H9 (cell line): ENCODE data around the gene NCOA4. TPM values are rescaled to one million over a fixed set of nuclear protein-coding genes. Genes with fewer than 3 reads are reported as not detected.
"Not testable (repeated sequence)": the region's sequence is repeated elsewhere in the genome, so short reads cannot be mapped to it uniquely, and the experiment has no call there.

Source experiments
- DNase-seq: peaks from one replicate; pipeline ENCODE4 v3.0.0-alpha.2; 2017
- H2AFZ ChIP-seq: one replicate; pipeline ENCODE4 v1.6.1; 2013; ENCODE audit warnings: mild to moderate bottlenecking, low read length, control low read depth, moderate library complexity
- H2AK5ac ChIP-seq: 2 replicates; pipeline ENCODE4 v1.6.1; 2013; ENCODE audit warnings: low read length, control low read depth, mixed read lengths; ENCODE audit not compliant: insufficient read length
- H2BK120ac ChIP-seq: one replicate; pipeline ENCODE4 v1.6.1; 2013; ENCODE audit warnings: low read depth, mild to moderate bottlenecking, low read length, control low read depth, inconsistent platforms; ENCODE audit not compliant: poor library complexity, severe bottlenecking
- H2BK12ac ChIP-seq: 2 replicates; pipeline ENCODE4 v1.6.1; 2013; ENCODE audit warnings: low read length, control low read depth, mixed read lengths, low read depth; ENCODE audit not compliant: insufficient read length
- H2BK15ac ChIP-seq: 2 replicates; pipeline ENCODE4 v1.6.1; 2013; ENCODE audit warnings: low read depth, low read length, control low read depth
- H2BK20ac ChIP-seq: one replicate; pipeline ENCODE4 v1.6.1; 2013; ENCODE audit warnings: low read depth, mild to moderate bottlenecking, low read length, control low read depth, inconsistent platforms; ENCODE audit not compliant: poor library complexity, severe bottlenecking
- H2BK5ac ChIP-seq: 2 replicates; pipeline ENCODE4 v1.6.1; 2013; ENCODE audit warnings: low read length, control low read depth, mixed read lengths; ENCODE audit not compliant: insufficient read length
- H3K14ac ChIP-seq: 2 replicates; pipeline ENCODE4 v1.6.1; 2013; ENCODE audit warnings: low read length, control low read depth; ENCODE audit not compliant: insufficient read depth
- H3K18ac ChIP-seq: 2 replicates; pipeline ENCODE4 v1.6.1; 2013; ENCODE audit warnings: low read depth, mild to moderate bottlenecking, mixed read lengths, low read length, control low read depth; ENCODE audit not compliant: insufficient read length
- H3K23ac ChIP-seq: 2 replicates; pipeline ENCODE4 v1.6.1; 2013; ENCODE audit warnings: low read length, control low read depth, mixed read lengths, low read depth; ENCODE audit not compliant: insufficient read length
- H3K23me2 ChIP-seq: 2 replicates; pipeline ENCODE4 v1.6.1; 2013; ENCODE audit warnings: low read depth, mild to moderate bottlenecking, mixed read lengths, low read length, control low read depth; ENCODE audit not compliant: insufficient read length, poor library complexity, severe bottlenecking
- H3K27ac ChIP-seq: 2 replicates; pipeline ENCODE4 v1.5.1; 2013; ENCODE audit warnings: low read length, control low read depth, mixed read lengths, low read depth; ENCODE audit not compliant: insufficient read length
- H3K27me3 ChIP-seq: 2 replicates; pipeline ENCODE4 v1.6.1; 2013; ENCODE audit warnings: low read length, control low read depth, inconsistent platforms; ENCODE audit not compliant: insufficient read depth
- H3K4ac ChIP-seq: 2 replicates; pipeline ENCODE4 v1.6.1; 2013; ENCODE audit warnings: low read depth, mild to moderate bottlenecking, control low read depth, inconsistent platforms, low read length, moderate library complexity
- H3K4me1 ChIP-seq: 2 replicates; pipeline ENCODE4 v1.6.1; 2013; ENCODE audit warnings: low read length, control low read depth, inconsistent platforms; ENCODE audit not compliant: insufficient read depth
- H3K4me2 ChIP-seq: 2 replicates; pipeline ENCODE4 v1.6.1; 2013; ENCODE audit warnings: low read length, control low read depth, mixed read lengths; ENCODE audit not compliant: insufficient read length, insufficient read depth
- H3K56ac ChIP-seq: 2 replicates; pipeline ENCODE4 v1.6.1; 2013; ENCODE audit warnings: low read depth, mild to moderate bottlenecking, mixed read lengths, low read length, control low read depth; ENCODE audit not compliant: insufficient read length
- H3K79me1 ChIP-seq: 2 replicates; pipeline ENCODE4 v1.6.1; 2013; ENCODE audit warnings: low read depth, mild to moderate bottlenecking, moderate library complexity, low read length, control low read depth, inconsistent platforms; ENCODE audit not compliant: insufficient read depth, poor library complexity, severe bottlenecking
- H3K79me2 ChIP-seq: 2 replicates; pipeline ENCODE4 v1.6.1; 2013; ENCODE audit warnings: low read length, control low read depth, inconsistent platforms; ENCODE audit not compliant: insufficient read depth
- H3K9ac ChIP-seq: 2 replicates; pipeline ENCODE4 v1.6.1; 2013; ENCODE audit warnings: low read length, control low read depth, mixed read lengths; ENCODE audit not compliant: insufficient read length; ENCODE audit errors: extremely low read depth
- H3K9me3 ChIP-seq: one replicate; pipeline ENCODE4 v1.6.1; 2013; ENCODE audit warnings: low read depth, low read length, inconsistent platforms; ENCODE audit not compliant: control insufficient read depth
- H3T11ph ChIP-seq: one replicate; pipeline ENCODE4 v1.6.1; 2013; ENCODE audit warnings: mild to moderate bottlenecking, low read length, control low read depth, inconsistent platforms
- H4K20me1 ChIP-seq: one replicate; pipeline ENCODE4 v1.6.1; 2013; ENCODE audit not compliant: control insufficient read depth, insufficient read length, insufficient read depth
- H4K5ac ChIP-seq: 2 replicates; pipeline ENCODE4 v1.6.1; 2013; ENCODE audit warnings: low read depth, mild to moderate bottlenecking, mixed read lengths, low read length, control low read depth; ENCODE audit not compliant: insufficient read length
- H4K8ac ChIP-seq: replicated peaks from 2 replicates; pipeline ENCODE4 v1.6.1; 2013; ENCODE audit warnings: low read length, control low read depth, mixed read lengths, low read depth; ENCODE audit not compliant: insufficient read length
- H4K91ac ChIP-seq: 2 replicates; pipeline ENCODE4 v1.6.1; 2013; ENCODE audit warnings: low read depth, mild to moderate bottlenecking, moderate library complexity, mixed read lengths, low read length, control low read depth; ENCODE audit not compliant: insufficient read length
- H3K27ac Mint-ChIP-seq, 3 experiments: 2 replicates in 2 of 3; 3 replicates in 1 of 3; pipeline ENCODE4 v1.8.0; 2020 to 2021; ENCODE audit warnings: mixed read lengths in 3 of 3, mild to moderate bottlenecking in 1 of 3, moderate library complexity in 1 of 3
- H3K27me3 Mint-ChIP-seq: 2 replicates; pipeline ENCODE4 v1.8.0; 2021; ENCODE audit warnings: low read depth, mild to moderate bottlenecking, moderate library complexity, mixed read lengths
- H3K36me3 Mint-ChIP-seq, 3 experiments: 2 replicates in 2 of 3; 3 replicates in 1 of 3; pipeline ENCODE4 v1.8.0; 2020 to 2021; ENCODE audit warnings: low read depth in 3 of 3, mixed read lengths in 3 of 3; ENCODE audit not compliant: insufficient read depth in 1 of 3
- H3K4me1 Mint-ChIP-seq, 2 experiments: 2 replicates each; pipeline ENCODE4 v1.8.0; 2020; ENCODE audit warnings: mixed read lengths in 2 of 2
- H3K4me3 Mint-ChIP-seq, 2 experiments: 2 replicates in 1 of 2; 3 replicates in 1 of 2; pipeline ENCODE4 v1.8.0; 2020 to 2021; ENCODE audit warnings: mild to moderate bottlenecking in 2 of 2, mixed read lengths in 2 of 2, moderate library complexity in 1 of 2
- H3K9me3 Mint-ChIP-seq, 2 experiments: 2 replicates in 1 of 2; 3 replicates in 1 of 2; pipeline ENCODE4 v1.8.0; 2020; ENCODE audit warnings: mild to moderate bottlenecking in 2 of 2, mixed read lengths in 2 of 2, moderate library complexity in 1 of 2
- WGBS: extraction: QIAGEN DNeasy Blood & Tissue Kit; methylation state at CpG from one replicate; pipeline ENCODE4 v1.1.7; 2013; ENCODE audit warnings: missing lambda C conversion rate, low lambda C conversion rate, mixed read lengths; ENCODE audit not compliant: insufficient read length; ENCODE audit errors: extremely low coverage; 5-methylcytosine and 5-hydroxymethylcytosine counted together
- total RNA-seq: library from RNA; stranded (reverse); gene quantifications from 2 replicates; pipeline ENCODE4 v1.2.1, GENCODE V29; 2021

The NCOA4 gene
- total RNA-seq, 1 experiment from 2014 or later: 83.3 TPM

DNA sequence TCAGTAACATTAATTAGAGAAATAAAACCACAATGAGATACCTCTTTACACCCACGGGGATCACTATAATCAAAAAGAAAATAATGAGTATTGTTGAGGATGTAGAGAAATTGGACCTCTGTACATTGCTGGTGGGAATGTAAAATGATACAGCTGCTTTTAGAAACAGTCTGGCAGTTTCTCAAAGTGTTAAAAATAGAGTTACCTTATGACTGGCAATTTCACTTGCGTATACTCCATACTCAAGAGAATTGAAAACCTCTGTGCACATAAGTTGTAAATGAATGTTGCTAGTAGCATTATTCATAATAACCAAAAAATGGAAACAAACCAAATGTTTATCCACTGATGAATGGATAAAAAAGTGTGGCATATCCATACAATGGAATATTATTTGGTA, 51.9 kb downstream of the NCOA4 start:
- H2AFZ ChIP-seq, H3K23ac ChIP-seq, H3K9me3 Mint-ChIP-seq, H2AK5ac ChIP-seq, H2BK20ac ChIP-seq, H3K18ac ChIP-seq, H3K27me3 Mint-ChIP-seq, H3T11ph ChIP-seq, H2BK12ac ChIP-seq, H2BK120ac ChIP-seq, H4K8ac ChIP-seq, H3K56ac ChIP-seq, H3K27me3 ChIP-seq, H3K23me2 ChIP-seq, H3K27ac Mint-ChIP-seq, H3K4me1 ChIP-seq, H3K4me2 ChIP-seq, H3K9ac ChIP-seq, H3K9me3 ChIP-seq, H3K4me1 Mint-ChIP-seq, H3K79me1 ChIP-seq, H4K5ac ChIP-seq, H3K14ac ChIP-seq, H4K20me1 ChIP-seq, H2BK15ac ChIP-seq, H2BK5ac ChIP-seq, H3K4me3 Mint-ChIP-seq, H3K4ac ChIP-seq, H3K79me2 ChIP-seq, H3K27ac ChIP-seq, H4K91ac ChIP-seq, DNase-seq: not testable (repeated sequence)
- peaks cover 9 to 29% (median 27%) of the 10 kb centered on the region in 3 experiments; a peak in 6 of 7 replicates for H3K36me3 Mint-ChIP-seq
- WGBS: no CpG with 5 or more reads among the region's 2 CpGs

- H3K79me1 ChIP-seq, H3K27me3 Mint-ChIP-seq, H2BK5ac ChIP-seq, H4K8ac ChIP-seq, H2AK5ac ChIP-seq, H3K4me1 ChIP-seq, H4K91ac ChIP-seq, H3K9ac ChIP-seq, H2BK15ac ChIP-seq, H2BK20ac ChIP-seq, H3K4ac ChIP-seq, H3K9me3 ChIP-seq, H3K56ac ChIP-seq, H4K20me1 ChIP-seq, H3K23me2 ChIP-seq, H4K5ac ChIP-seq, H3K27ac ChIP-seq, H3K18ac ChIP-seq, H3K9me3 Mint-ChIP-seq, H2BK12ac ChIP-seq, H2BK120ac ChIP-seq, H3T11ph ChIP-seq, DNase-seq, H3K4me2 ChIP-seq, H3K27me3 ChIP-seq, H3K23ac ChIP-seq, H2AFZ ChIP-seq, H3K14ac ChIP-seq: not testable (repeated sequence)
- H3K79me2 ChIP-seq: peaks cover 23% of the 10 kb centered on the region; the same call in 1 of the 2 replicates
- Mint-ChIP-seq H3K4me1 (peaks cover 13 to 22% of the 10 kb centered on the region in 2 experiments), H3K27ac (peak overlapping the region in 1 of 3 experiments; percentile 34; a peak in 1 of 7 replicates), H3K4me3 (peak overlapping the region; percentile 66 to 99; a peak in 4 of 5 replicates), H3K36me3 (peaks cover 9 to 29% (median 25%) of the 10 kb centered on the region in 3 experiments; a peak in 5 of 7 replicates)
- no CpG with 5 or more reads among the region's 3 CpGs for WGBS
These were observed 56.4 kb downstream of the NCOA4 start for GRCh38 chr10:45974041-45974440.
